ENCODE data around the gene EFEMP1. TPM values are rescaled to one million over a fixed set of nuclear protein-coding genes. Genes with fewer than 3 reads are reported as not detected.

EFEMP1 gene
- polyA plus RNA-seq, 1 of the 3 experiments (the other 2 are of a cell fraction) = 1,015 TPM

DNA sequence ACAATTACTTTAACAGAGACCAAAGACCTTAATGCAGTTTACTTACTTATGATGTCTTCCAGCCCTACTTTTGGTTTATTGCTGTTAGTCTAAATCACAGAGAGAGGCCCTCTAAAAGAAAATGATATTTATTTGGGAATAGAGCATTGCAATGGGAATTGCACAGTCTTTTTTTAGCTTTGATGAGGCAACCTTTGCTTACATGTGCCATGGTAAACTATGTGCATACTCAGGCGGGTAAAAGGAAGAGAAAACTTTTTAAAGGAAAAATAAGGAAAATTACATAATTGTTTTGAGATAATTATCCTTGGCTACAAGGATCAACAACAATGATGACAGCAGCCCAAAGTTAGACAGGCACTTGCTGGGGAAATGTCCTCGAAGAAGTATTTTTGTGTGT is 78.6 kb downstream of the EFEMP1 start:
- Histone ChIP-seq H3K36me3 (replicated peaks in 1 of 2; ENCODE audit: control insufficient read depth in 1 of 2, insufficient read depth in 2 of 2, low read length in 1 of 2) (no peaks in the 10 kb centered on the region), H3K9ac (no peak overlapping the region), H3K9me3 (no peaks in the 10 kb centered on the region), H3K4me1 (ENCODE audit: control insufficient read depth in 1 of 2, insufficient read depth in 2 of 2, low read depth in 1 of 2, low read length in 1 of 2) (0 out of 4 replicates have a peak, but pooled peaks cover 0 to 4% of the 10 kb centered on the region in 2 experiments), H3F3A (replicated peaks; ENCODE audit: insufficient read depth) (peaks cover 11% of the 10 kb centered on the region), H4K20me1 (ENCODE audit: insufficient read depth) (no peaks in the 10 kb centered on the region), H2AFZ (ENCODE audit: low read depth) (no peak overlapping the region), H3K27me3 (ENCODE audit: insufficient read depth) (no peaks in the 10 kb centered on the region), H3K79me2 (ENCODE audit: insufficient read depth) (no peaks in the 10 kb centered on the region), H3K4me2 (no peak overlapping the region), H3K4me3 (ENCODE audit: low read depth in 2 of 2, low read length in 1 of 2) (no peak overlapping the region), H3K27ac (ENCODE audit: low read depth in 2 of 2, low read length in 1 of 2) (no peak overlapping the region), H3K9me2 (no peaks in the 10 kb centered on the region)
- DNase-seq = no peak
- TF ChIP-seq, protein P1, sequence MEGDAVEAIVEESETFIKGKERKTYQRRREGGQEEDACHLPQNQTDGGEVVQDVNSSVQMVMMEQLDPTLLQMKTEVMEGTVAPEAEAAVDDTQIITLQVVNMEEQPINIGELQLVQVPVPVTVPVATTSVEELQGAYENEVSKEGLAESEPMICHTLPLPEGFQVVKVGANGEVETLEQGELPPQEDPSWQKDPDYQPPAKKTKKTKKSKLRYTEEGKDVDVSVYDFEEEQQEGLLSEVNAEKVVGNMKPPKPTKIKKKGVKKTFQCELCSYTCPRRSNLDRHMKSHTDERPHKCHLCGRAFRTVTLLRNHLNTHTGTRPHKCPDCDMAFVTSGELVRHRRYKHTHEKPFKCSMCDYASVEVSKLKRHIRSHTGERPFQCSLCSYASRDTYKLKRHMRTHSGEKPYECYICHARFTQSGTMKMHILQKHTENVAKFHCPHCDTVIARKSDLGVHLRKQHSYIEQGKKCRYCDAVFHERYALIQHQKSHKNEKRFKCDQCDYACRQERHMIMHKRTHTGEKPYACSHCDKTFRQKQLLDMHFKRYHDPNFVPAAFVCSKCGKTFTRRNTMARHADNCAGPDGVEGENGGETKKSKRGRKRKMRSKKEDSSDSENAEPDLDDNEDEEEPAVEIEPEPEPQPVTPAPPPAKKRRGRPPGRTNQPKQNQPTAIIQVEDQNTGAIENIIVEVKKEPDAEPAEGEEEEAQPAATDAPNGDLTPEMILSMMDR (IDR thresholded peaks at IDR 0.05) = no peak
- TF ChIP-seq FOXJ3 (CRISPR knock-in tag; IDR thresholded peaks at IDR 0.05) = no peak
- TF ChIP-seq, protein P2, sequence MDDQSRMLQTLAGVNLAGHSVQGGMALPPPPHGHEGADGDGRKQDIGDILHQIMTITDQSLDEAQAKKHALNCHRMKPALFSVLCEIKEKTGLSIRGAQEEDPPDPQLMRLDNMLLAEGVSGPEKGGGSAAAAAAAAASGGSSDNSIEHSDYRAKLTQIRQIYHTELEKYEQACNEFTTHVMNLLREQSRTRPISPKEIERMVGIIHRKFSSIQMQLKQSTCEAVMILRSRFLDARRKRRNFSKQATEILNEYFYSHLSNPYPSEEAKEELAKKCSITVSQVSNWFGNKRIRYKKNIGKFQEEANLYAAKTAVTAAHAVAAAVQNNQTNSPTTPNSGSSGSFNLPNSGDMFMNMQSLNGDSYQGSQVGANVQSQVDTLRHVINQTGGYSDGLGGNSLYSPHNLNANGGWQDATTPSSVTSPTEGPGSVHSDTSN (IDR thresholded peaks at IDR 0.05) = no peak
- TF ChIP-seq CHD2 (IDR thresholded peaks at IDR 0.05; ENCODE audit: low read length, partially characterized antibody) = no peak
- TF ChIP-seq FOXM1 (IDR thresholded peaks at IDR 0.05; ENCODE audit: low read depth) = no peak
- TF ChIP-seq NFIC (IDR thresholded peaks at IDR 0.05; ENCODE audit: borderline replicate concordance) = no peak
- no peak for TF ChIP-seq ELF1 (IDR thresholded peaks at IDR 0.05)
- TF ChIP-seq RXRA (IDR thresholded peaks at IDR 0.05; ENCODE audit: borderline replicate concordance, low read depth) = no peak
- TF ChIP-seq NRF1 (IDR thresholded peaks at IDR 0.05; ENCODE audit: low read depth, low read length) = no peak
- TF ChIP-seq GABPA (IDR thresholded peaks at IDR 0.05; ENCODE audit: low read depth) = no peak
- WGBS (ENCODE audit: low lambda C conversion rate) = 56% methylated on average over 2 of the region's 2 CpGs
- CTCF ChIA-PET = no interaction called here
- POLR2A ChIA-PET = no interaction called here

DNA sequence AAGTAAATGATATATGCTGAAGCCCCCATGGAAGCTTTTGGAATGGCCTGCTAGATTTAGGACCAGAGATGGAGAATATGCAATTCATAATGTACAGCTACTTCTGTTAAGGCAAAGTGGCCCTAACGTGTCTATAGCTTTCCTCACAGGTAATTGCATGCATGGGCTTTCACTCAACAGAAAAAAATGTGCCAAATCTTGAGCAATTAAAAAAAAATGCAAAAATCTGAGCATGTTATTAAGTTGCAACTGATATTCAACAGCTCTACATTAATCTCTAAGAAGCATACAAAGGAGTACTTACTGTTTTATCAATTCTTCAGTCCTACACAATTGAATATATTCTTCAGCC is 79.6 kb downstream of the EFEMP1 start:
- no peak for TF ChIP-seq FOSL2 (IDR thresholded peaks at IDR 0.05; ENCODE audit: borderline replicate concordance, low read depth)
- TF ChIP-seq RAD21 (IDR thresholded peaks at IDR 0.05; ENCODE audit: low read length) = no peak
- TF ChIP-seq, protein P3, sequence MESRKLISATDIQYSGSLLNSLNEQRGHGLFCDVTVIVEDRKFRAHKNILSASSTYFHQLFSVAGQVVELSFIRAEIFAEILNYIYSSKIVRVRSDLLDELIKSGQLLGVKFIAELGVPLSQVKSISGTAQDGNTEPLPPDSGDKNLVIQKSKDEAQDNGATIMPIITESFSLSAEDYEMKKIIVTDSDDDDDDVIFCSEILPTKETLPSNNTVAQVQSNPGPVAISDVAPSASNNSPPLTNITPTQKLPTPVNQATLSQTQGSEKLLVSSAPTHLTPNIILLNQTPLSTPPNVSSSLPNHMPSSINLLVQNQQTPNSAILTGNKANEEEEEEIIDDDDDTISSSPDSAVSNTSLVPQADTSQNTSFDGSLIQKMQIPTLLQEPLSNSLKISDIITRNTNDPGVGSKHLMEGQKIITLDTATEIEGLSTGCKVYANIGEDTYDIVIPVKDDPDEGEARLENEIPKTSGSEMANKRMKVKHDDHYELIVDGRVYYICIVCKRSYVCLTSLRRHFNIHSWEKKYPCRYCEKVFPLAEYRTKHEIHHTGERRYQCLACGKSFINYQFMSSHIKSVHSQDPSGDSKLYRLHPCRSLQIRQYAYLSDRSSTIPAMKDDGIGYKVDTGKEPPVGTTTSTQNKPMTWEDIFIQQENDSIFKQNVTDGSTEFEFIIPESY (IDR thresholded peaks at IDR 0.05; ENCODE audit: borderline replicate concordance, low read depth) = no peak
- no peak for TF ChIP-seq ELF1 (IDR thresholded peaks at IDR 0.05)
- CTCF ChIA-PET = no interaction called here

More for the DNA sequence above, 79.6 kb downstream of the EFEMP1 start:
- Histone ChIP-seq H2AFZ (ENCODE audit: low read depth) (peak overlapping the region; percentile 56; the same call in 1 of the 2 replicates), H3K4me3 (ENCODE audit: low read depth in 2 of 2, low read length in 1 of 2) (no peak overlapping the region), H3K4me1 (ENCODE audit: control insufficient read depth in 1 of 2, insufficient read depth in 2 of 2, low read depth in 1 of 2, low read length in 1 of 2) (0 out of 4 replicates have a peak, but pooled peaks cover 0 to 4% of the 10 kb centered on the region in 2 experiments), H3F3A (replicated peaks; ENCODE audit: insufficient read depth) (peaks cover 11% of the 10 kb centered on the region), H3K4me2 (no peak overlapping the region), H3K27ac (ENCODE audit: low read depth in 2 of 2, low read length in 1 of 2) (peak overlapping the region in 1 of 2 experiments; percentile 31; a peak in 1 of 4 replicates), H3K9me3 (no peaks in the 10 kb centered on the region), H3K9ac (no peak overlapping the region), H3K36me3 (replicated peaks in 1 of 2; ENCODE audit: control insufficient read depth in 1 of 2, insufficient read depth in 2 of 2, low read length in 1 of 2) (no peaks in the 10 kb centered on the region), H3K9me2 (no peaks in the 10 kb centered on the region), H3K27me3 (ENCODE audit: insufficient read depth) (no peaks in the 10 kb centered on the region), H3K79me2 (ENCODE audit: insufficient read depth) (no peaks in the 10 kb centered on the region), H4K20me1 (ENCODE audit: insufficient read depth) (no peaks in the 10 kb centered on the region)
- no peak for DNase-seq
- WGBS (ENCODE audit: low lambda C conversion rate) = 31% methylated on average over 1 of the region's 1 CpG
- POLR2A ChIA-PET = no interaction called here

Data from SK-N-SH (cell line).